ENCODE results near the gene SETDB1. TPM values are rescaled to one million over a fixed set of nuclear protein-coding genes. Genes with fewer than 3 reads are reported as not detected.

Gene SETDB1
- total and polyA plus RNA-seq, 2 experiments from 2014 or later: 12.9 to 33.7 TPM

DNA sequence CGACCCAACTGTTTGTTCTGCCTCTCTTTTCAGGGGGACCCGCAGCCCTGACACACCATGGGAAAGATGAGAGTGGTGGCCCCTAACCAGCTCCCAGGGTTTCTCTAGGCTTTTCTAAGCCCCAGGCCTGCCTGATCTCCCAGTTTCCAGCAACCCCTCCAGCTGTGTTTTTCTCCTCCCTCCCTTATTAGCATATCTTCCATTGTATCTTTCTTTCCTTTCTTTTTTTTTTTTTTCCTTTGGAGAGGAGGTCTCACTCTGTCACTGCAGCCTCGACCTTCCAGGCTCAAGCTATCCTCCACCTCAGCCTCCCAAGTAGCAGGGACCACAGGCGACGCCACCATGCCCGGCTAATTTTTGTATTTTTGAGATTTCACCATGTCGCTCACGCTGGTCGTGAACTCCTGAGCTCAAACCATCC, 50.2 kb downstream of the SETDB1 start:
- Histone ChIP-seq H2AFZ (no peak overlapping the region), H3K9me3 (ENCODE audit: low read depth) (no peaks in the 10 kb centered on the region), H3K9me2 (replicated peaks; ENCODE audit: insufficient read depth) (no peaks in the 10 kb centered on the region), H3K27me3 (no peaks in the 10 kb centered on the region), H3K36me3 (replicated peaks; ENCODE audit: insufficient read depth, low read depth) (no peaks in the 10 kb centered on the region), H3K4me2 (peak overlapping the region; percentile 28), H4K20me1 (ENCODE audit: insufficient read depth, poor library complexity, severe bottlenecking) (peaks cover 4% of the 10 kb centered on the region), H3K27ac (peak overlapping the region; percentile 94), H3K4me3 (no peak overlapping the region), H3K79me2 (peaks cover 37% of the 10 kb centered on the region), H3K4me1 (ENCODE audit: insufficient read depth) (peaks cover 58% of the 10 kb centered on the region)
- no peak for TF ChIP-seq EZH2phosphoT487 (IDR thresholded peaks at IDR 0.05; ENCODE audit: low read depth, severe bottlenecking, unreplicated experiment)
- no peak for TF ChIP-seq EZH2 (IDR thresholded peaks at IDR 0.05; ENCODE audit: borderline replicate concordance)
- TF ChIP-seq, protein P1, sequence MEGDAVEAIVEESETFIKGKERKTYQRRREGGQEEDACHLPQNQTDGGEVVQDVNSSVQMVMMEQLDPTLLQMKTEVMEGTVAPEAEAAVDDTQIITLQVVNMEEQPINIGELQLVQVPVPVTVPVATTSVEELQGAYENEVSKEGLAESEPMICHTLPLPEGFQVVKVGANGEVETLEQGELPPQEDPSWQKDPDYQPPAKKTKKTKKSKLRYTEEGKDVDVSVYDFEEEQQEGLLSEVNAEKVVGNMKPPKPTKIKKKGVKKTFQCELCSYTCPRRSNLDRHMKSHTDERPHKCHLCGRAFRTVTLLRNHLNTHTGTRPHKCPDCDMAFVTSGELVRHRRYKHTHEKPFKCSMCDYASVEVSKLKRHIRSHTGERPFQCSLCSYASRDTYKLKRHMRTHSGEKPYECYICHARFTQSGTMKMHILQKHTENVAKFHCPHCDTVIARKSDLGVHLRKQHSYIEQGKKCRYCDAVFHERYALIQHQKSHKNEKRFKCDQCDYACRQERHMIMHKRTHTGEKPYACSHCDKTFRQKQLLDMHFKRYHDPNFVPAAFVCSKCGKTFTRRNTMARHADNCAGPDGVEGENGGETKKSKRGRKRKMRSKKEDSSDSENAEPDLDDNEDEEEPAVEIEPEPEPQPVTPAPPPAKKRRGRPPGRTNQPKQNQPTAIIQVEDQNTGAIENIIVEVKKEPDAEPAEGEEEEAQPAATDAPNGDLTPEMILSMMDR (IDR thresholded peaks at IDR 0.05; ENCODE audit: poor library complexity): no peak
- no peak for DNase-seq (ENCODE audit: low spot score)
- WGBS (ENCODE audit: low lambda C conversion rate, missing lambda C conversion rate): 86% methylated on average over 9 of the region's 9 CpGs

DNA sequence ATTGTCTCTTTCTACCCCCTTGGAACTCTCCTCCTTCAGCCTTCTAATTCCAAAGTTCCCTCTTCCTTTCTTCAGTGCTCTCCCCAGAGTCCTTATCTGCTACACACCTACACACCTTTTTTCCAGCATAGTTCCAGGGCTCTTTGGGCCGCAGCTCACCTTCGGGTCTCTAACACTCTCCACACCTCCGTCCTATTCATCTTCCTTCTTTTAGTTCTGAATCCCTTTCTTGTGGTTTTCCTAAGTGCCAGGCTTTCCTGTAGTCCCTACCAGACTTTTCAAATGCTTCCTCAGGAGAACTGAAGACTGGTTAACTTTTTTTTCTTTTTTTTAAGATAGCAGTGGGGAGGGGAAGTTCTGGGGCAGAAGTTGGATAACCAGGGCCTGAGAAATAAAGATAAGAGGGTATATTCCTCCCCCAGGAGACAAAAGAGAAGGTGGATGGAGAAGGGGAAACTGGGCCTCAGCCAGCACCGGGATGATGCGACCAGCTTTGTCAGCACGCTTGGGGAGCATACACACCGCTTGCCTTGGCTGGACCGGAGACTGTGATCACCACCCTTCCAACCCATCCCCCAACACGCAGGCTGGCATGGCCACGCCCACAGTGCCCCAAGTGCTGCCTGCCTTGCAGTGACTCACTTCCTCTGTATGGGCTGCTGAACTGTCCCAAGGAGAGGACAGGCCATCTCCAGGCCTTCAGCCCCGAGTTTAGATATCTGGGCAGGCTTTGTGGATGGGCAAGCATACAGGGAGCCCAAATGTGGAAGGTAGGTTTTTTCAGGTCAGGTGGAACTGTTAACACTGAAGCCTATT, 50.9 kb downstream of the SETDB1 start:
- no peaks in the 10 kb centered on the region for H3K9me2 ChIP-seq (replicated peaks; ENCODE audit: insufficient read depth)
- H3K4me1 ChIP-seq (ENCODE audit: insufficient read depth): peaks cover 58% of the 10 kb centered on the region
- H3K79me2 ChIP-seq: peaks cover 30% of the 10 kb centered on the region
- DNase-seq (ENCODE audit: low spot score): peak; percentile 76
- TF ChIP-seq, protein P1 (IDR thresholded peaks at IDR 0.05; ENCODE audit: poor library complexity): no peak
- TF ChIP-seq EZH2 (IDR thresholded peaks at IDR 0.05; ENCODE audit: borderline replicate concordance): no peak
- TF ChIP-seq EZH2phosphoT487 (IDR thresholded peaks at IDR 0.05; ENCODE audit: low read depth, severe bottlenecking, unreplicated experiment): no peak
- H3K4me3 ChIP-seq: no peak overlapping the region
- peak overlapping the region; percentile 94 for H3K27ac ChIP-seq
- no peaks in the 10 kb centered on the region for H3K27me3 ChIP-seq
- H2AFZ ChIP-seq: no peak overlapping the region
- H3K4me2 ChIP-seq: peak overlapping the region; percentile 28
- 56% methylated on average over 11 of the region's 11 CpGs for whole genome bisulfite sequencing (ENCODE audit: low lambda C conversion rate, missing lambda C conversion rate)
- no peaks in the 10 kb centered on the region for H3K9me3 ChIP-seq (ENCODE audit: low read depth)
- H3K36me3 ChIP-seq (replicated peaks; ENCODE audit: insufficient read depth, low read depth): no peaks in the 10 kb centered on the region
- peaks cover 4% of the 10 kb centered on the region for H4K20me1 ChIP-seq (ENCODE audit: insufficient read depth, poor library complexity, severe bottlenecking)

DNA sequence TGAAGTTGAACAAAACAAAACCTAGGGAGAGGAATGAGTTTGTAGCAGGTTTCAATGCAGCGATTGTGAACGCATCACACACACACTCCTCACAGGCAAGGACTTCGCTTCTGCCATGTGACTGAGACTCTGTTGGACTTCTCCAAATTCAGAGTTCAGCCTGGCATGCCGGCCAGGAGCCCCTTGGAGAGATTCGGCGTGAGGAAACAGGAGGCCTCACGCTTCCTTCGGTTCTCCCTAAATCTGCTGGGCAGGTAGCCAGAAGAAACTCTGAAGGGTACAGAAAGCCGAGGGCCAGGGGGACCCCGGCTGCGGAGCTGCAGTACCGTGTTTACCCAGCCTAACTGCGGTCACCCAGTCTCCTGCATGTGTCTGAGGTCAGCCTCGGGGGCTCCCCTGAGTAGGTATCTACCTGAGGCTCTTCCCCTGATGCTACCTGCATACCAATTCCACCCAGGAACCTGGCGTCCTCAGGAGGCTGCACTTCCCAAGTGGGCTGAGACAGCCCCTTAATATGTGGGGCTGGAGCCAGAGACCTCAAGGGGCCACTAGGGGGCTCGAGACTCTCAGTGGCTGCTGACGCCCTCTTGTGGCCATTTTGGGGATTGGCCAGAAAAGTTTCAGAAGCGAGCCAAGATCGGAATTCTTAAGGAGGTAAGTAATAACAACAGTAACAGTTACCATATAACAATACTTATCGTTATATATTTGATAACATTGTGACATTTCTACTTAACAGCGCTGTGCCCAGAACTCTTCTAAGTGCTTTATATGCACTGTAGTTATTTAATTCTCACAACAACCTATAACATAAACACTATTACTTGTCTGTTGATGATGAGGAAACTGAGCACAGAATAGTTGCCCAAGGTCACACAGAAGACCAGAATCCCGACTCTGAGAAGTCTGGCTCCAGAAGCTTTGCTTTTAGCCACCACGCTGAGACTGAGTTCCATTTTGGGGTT, 53.2 kb downstream of the SETDB1 start:
- Histone ChIP-seq H3K27ac (no peak overlapping the region), H3K36me3 (replicated peaks; ENCODE audit: insufficient read depth, low read depth) (no peaks in the 10 kb centered on the region), H3K4me1 (ENCODE audit: insufficient read depth) (peaks cover 57% of the 10 kb centered on the region), H3K4me2 (peak overlapping the region; percentile 60), H3K79me2 (peaks cover 10% of the 10 kb centered on the region), H4K20me1 (ENCODE audit: insufficient read depth, poor library complexity, severe bottlenecking) (no peaks in the 10 kb centered on the region), H3K4me3 (no peak overlapping the region), H3K9me2 (replicated peaks; ENCODE audit: insufficient read depth) (no peaks in the 10 kb centered on the region), H3K27me3 (no peaks in the 10 kb centered on the region), H3K9me3 (ENCODE audit: low read depth) (no peaks in the 10 kb centered on the region), H2AFZ (peak overlapping the region; percentile 26)
- WGBS (ENCODE audit: low lambda C conversion rate, missing lambda C conversion rate): 41% methylated on average over 23 of the region's 23 CpGs
- TF ChIP-seq, protein P1 (IDR thresholded peaks at IDR 0.05; ENCODE audit: poor library complexity): peak; percentile 100
- no peak for TF ChIP-seq EZH2phosphoT487 (IDR thresholded peaks at IDR 0.05; ENCODE audit: low read depth, severe bottlenecking, unreplicated experiment)
- DNase-seq (ENCODE audit: low spot score): peak; percentile 94
